Right renal cortex interstitium (tissue), 3 donors: ENCODE measurements around the gene FAM217A. TPM values are rescaled to one million over a fixed set of nuclear protein-coding genes. Genes with fewer than 3 reads are reported as not detected.
A peak's percentile ranks its signal among the peaks of the same experiment; 100 is the strongest.

Experiments
- DNase-seq, 3 donors: peaks; one replicate each; pipeline ENCODE4 v3.0.0-alpha.2; 2013; ENCODE audit warnings: low read depth in 3 of 3, low spot score in 2 of 3
- polyA plus RNA-seq, 3 donors: library from polyadenylated mRNA; unstranded; fragments of 120-200 nt; gene quantifications; one replicate each; pipeline ENCODE4 v1.2.1, GENCODE V29; 2013; ENCODE audit not compliant: insufficient read length in 3 of 3

Gene FAM217A
- polyA plus RNA-seq, 3 donors: 1.5 to 2.4 (median 1.9) TPM

DNA sequence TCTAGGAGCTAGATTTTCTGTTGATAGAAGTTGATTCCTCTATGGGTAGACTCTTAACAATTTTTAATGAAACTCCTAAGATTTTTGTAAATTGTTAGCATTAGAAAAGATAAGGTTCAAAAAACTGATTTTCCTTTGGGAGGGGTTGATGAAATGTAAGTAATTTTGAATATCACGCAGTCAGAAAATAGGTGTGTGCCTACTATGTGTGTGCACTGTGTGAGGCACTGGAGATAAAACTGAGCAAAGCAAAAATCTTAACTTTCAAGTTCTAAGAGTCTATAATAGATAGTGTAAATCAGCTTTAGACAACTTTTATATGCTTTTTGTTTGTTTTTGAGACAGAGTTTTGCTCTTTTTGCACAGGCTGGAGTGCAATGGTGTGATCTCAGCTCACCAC is 53.3 kb downstream of the FAM217A start:
- no peak for DNase-seq

GRCh38 chr6:4023240-4023639 is 55.7 kb downstream of the FAM217A start:
- no peak for DNase-seq

GRCh38 chr6:4021854-4022695 is 56.9 kb downstream of the FAM217A start:
- peak in 2 of 3 donors; percentile 35 to 47 for DNase-seq

GRCh38 chr6:4021133-4021853 is 57.6 kb downstream of the FAM217A start:
- DNase-seq: peak; percentile 88 to 90 (median 89)

DNA sequence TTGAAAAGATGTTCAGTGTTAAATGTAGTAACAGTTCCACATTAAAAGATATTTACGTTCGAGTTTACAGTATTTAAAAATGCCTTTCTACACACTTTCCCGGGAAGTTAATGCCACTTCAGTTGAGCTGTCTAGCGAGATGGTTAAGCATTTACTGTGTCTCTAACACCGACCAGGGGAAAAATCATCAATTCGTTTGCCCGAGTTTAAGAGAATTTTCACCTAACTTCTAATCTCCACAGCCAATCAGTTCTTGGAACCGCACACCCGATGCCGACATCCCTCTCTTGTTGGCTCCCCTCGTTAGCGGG is 58.2 kb downstream of the FAM217A start:
- DNase-seq: no peak

GRCh38 chr6:4018924-4019236 is 60.1 kb downstream of the FAM217A start:
- DNase-seq: no peak

Other genes with a start within 250 kb of the FAM217A start
- 10 to 100 TPM; 11.0 to 12.9 (median 12.4) TPM for gene FAM50B, start 229.8 kb downstream of the FAM217A start, polyA plus RNA-seq
- 100 to 1,000 TPM; 107 to 123 (median 117) TPM for gene ECI2, start 56.4 kb upstream of the FAM217A start, polyA plus RNA-seq